ENCODE results near the gene PDGFB. TPM values are rescaled to one million over a fixed set of nuclear protein-coding genes. Genes with fewer than 3 reads are reported as not detected.

The PDGFB gene
- total RNA-seq, 5 donors from 2014 or later (not counting 1 experiment from before 2014, with no cell fraction given): 2.9 to 18.3 (median 4.6) TPM

GRCh38 chr22:39176714-39177455, 67.9 kb downstream of the PDGFB start:
- no peak overlapping the region for H3K4me3 Mint-ChIP-seq
- 88% methylated on average over 11 of the region's 14 CpGs for WGBS (ENCODE audit: insufficient coverage)
- H3K27me3 ChIP-seq (replicated peaks in 1 of 2; ENCODE audit: control insufficient read depth in 2 of 2, extremely low read depth in 1 of 2, insufficient read depth in 2 of 2, low read length in 1 of 2): no peaks in the 10 kb centered on the region
- H3K4me3 ChIP-seq (ENCODE audit: control insufficient read depth in 1 of 2, extremely low read depth in 1 of 2, low read length in 1 of 2): no peak overlapping the region
- no peaks in the 10 kb centered on the region for H3K36me3 Mint-ChIP-seq
- H3K27ac ChIP-seq (ENCODE audit: low read length): no peak overlapping the region
- ChIA-PET CTCF (interaction anchor here in 1 of 2 donors (0.6 to 0.7 kb wide), 2 partner anchors 9 to 170 kb away, joined by 3 to 5 read pairs; no protein-coding TSS in a partner anchor), POLR2A (no interaction called here)
- H3K4me1 Mint-ChIP-seq: peaks cover 31 to 62% (median 56%) of the 10 kb centered on the region in 3 donors
- H3K27me3 Mint-ChIP-seq: no peaks in the 10 kb centered on the region
- no peaks in the 10 kb centered on the region for H3K36me3 ChIP-seq (ENCODE audit: control insufficient read depth in 2 of 2, extremely low read depth in 1 of 2, insufficient read depth in 1 of 2, low read length in 1 of 2)
- ATAC-seq (replicated peaks in 1 of 4): no peak
- DNase-seq: no peak
- H3K4me1 ChIP-seq (ENCODE audit: control insufficient read depth in 1 of 2, extremely low read depth in 1 of 2, insufficient read depth in 2 of 2, low read length in 2 of 2): peaks cover 15 to 76% of the 10 kb centered on the region in 2 experiments
- H3K27ac Mint-ChIP-seq: peak overlapping the region; percentile 90 to 97
- H3K9me3 Mint-ChIP-seq: peaks cover 0 to 5% (median 3%) of the 10 kb centered on the region in 3 donors
- no peaks in the 10 kb centered on the region for H3K9me3 ChIP-seq

GRCh38 chr22:39176143-39176713, 68.6 kb downstream of the PDGFB start:
- CTCF ChIA-PET: no interaction called here
- no peak overlapping the region for H3K4me3 Mint-ChIP-seq
- WGBS (ENCODE audit: insufficient coverage): 99% methylated on average over 11 of the region's 23 CpGs
- Histone ChIP-seq H3K4me1 (ENCODE audit: control insufficient read depth in 1 of 2, extremely low read depth in 1 of 2, insufficient read depth in 2 of 2, low read length in 2 of 2) (peaks cover 21 to 83% of the 10 kb centered on the region in 2 experiments), H3K4me3 (ENCODE audit: control insufficient read depth in 1 of 2, extremely low read depth in 1 of 2, low read length in 1 of 2) (no peak overlapping the region), H3K27me3 (replicated peaks in 1 of 2; ENCODE audit: control insufficient read depth in 2 of 2, extremely low read depth in 1 of 2, insufficient read depth in 2 of 2, low read length in 1 of 2) (no peaks in the 10 kb centered on the region), H3K27ac (ENCODE audit: low read length) (no peak overlapping the region), H3K36me3 (ENCODE audit: control insufficient read depth in 2 of 2, extremely low read depth in 1 of 2, insufficient read depth in 1 of 2, low read length in 1 of 2) (no peaks in the 10 kb centered on the region), H3K9me3 (no peaks in the 10 kb centered on the region)
- H3K36me3 Mint-ChIP-seq: no peaks in the 10 kb centered on the region
- H3K4me1 Mint-ChIP-seq: peaks cover 38 to 68% (median 62%) of the 10 kb centered on the region in 3 donors
- DNase-seq: no peak
- H3K9me3 Mint-ChIP-seq: peaks cover 0 to 2% (median under 1%) of the 10 kb centered on the region in 3 donors
- ATAC-seq (replicated peaks in 1 of 4): no peak
- POLR2A ChIA-PET: no interaction called here
- H3K27ac Mint-ChIP-seq: peak overlapping the region; percentile 43 to 97
- H3K27me3 Mint-ChIP-seq: no peaks in the 10 kb centered on the region

GRCh38 chr22:39175353-39176142, 69.2 kb downstream of the PDGFB start:
- Mint-ChIP-seq H3K4me1 (peaks cover 44 to 75% (median 69%) of the 10 kb centered on the region in 3 donors), H3K27ac (peak overlapping the region; percentile 94 to 97), H3K36me3 (no peaks in the 10 kb centered on the region), H3K4me3 (peak overlapping the region in 1 of 3 donors; percentile 80), H3K27me3 (no peaks in the 10 kb centered on the region), H3K9me3 (no peaks in the 10 kb centered on the region)
- Histone ChIP-seq H3K36me3 (ENCODE audit: control insufficient read depth in 2 of 2, extremely low read depth in 1 of 2, insufficient read depth in 1 of 2, low read length in 1 of 2) (no peaks in the 10 kb centered on the region), H3K27ac (ENCODE audit: low read length) (peak overlapping the region; percentile 98), H3K9me3 (no peaks in the 10 kb centered on the region), H3K4me1 (ENCODE audit: control insufficient read depth in 1 of 2, extremely low read depth in 1 of 2, insufficient read depth in 2 of 2, low read length in 2 of 2) (peaks cover 25 to 89% of the 10 kb centered on the region in 2 experiments), H3K27me3 (replicated peaks in 1 of 2; ENCODE audit: control insufficient read depth in 2 of 2, extremely low read depth in 1 of 2, insufficient read depth in 2 of 2, low read length in 1 of 2) (peaks cover 0 to 2% of the 10 kb centered on the region in 2 experiments), H3K4me3 (ENCODE audit: control insufficient read depth in 1 of 2, extremely low read depth in 1 of 2, low read length in 1 of 2) (no peak overlapping the region)
- DNase-seq (peak in 1 of 35 experiments; percentile 17), ATAC-seq (replicated peaks in 1 of 4) (no peak)
- WGBS (ENCODE audit: insufficient coverage): 96% methylated on average over 7 of the region's 18 CpGs
- ChIA-PET CTCF (interaction anchor here in 1 of 2 donors (1.6 kb wide), 1 partner anchor 144 kb away, joined by 5 read pairs; the partner anchor contains the start of gene RPL3), POLR2A (no interaction called here)

GRCh38 chr22:39174498-39175352, 70.1 kb downstream of the PDGFB start:
- Mint-ChIP-seq H3K36me3 (no peaks in the 10 kb centered on the region), H3K27ac (peak overlapping the region; percentile 94 to 97), H3K9me3 (no peaks in the 10 kb centered on the region), H3K27me3 (no peaks in the 10 kb centered on the region), H3K4me3 (peak overlapping the region; percentile 43 to 80 (median 61)), H3K4me1 (peaks cover 45 to 79% (median 70%) of the 10 kb centered on the region in 3 donors)
- H3K36me3 ChIP-seq (ENCODE audit: control insufficient read depth in 2 of 2, extremely low read depth in 1 of 2, insufficient read depth in 1 of 2, low read length in 1 of 2): no peaks in the 10 kb centered on the region
- peaks cover 25 to 91% of the 10 kb centered on the region in 2 experiments for H3K4me1 ChIP-seq (ENCODE audit: control insufficient read depth in 1 of 2, extremely low read depth in 1 of 2, insufficient read depth in 2 of 2, low read length in 2 of 2)
- ChIA-PET CTCF (interaction anchor here in 1 of 2 donors (1.6 kb wide), 2 partner anchors 142 to 144 kb away, joined by 5 to 8 read pairs; partner anchors contain the start of gene RPL3), POLR2A (interaction anchor here (0.7 to 1.4 kb wide), 2 partner anchors 143 to 144 kb away, joined by 3 to 12 read pairs; partner anchors contain the start of gene RPL3 (in 1 of the 2))
- H3K9me3 ChIP-seq: no peaks in the 10 kb centered on the region
- H3K27me3 ChIP-seq (replicated peaks in 1 of 2; ENCODE audit: control insufficient read depth in 2 of 2, extremely low read depth in 1 of 2, insufficient read depth in 2 of 2, low read length in 1 of 2): peaks cover 0 to 9% of the 10 kb centered on the region in 2 experiments
- peak; percentile 65 to 86 (median 80) for DNase-seq
- peak; percentile 53 to 66 (median 63) for ATAC-seq (replicated peaks in 1 of 4)
- peak overlapping the region; percentile 98 for H3K27ac ChIP-seq (ENCODE audit: low read length)
- WGBS (ENCODE audit: insufficient coverage): 12% methylated on average over 15 of the region's 22 CpGs
- peak overlapping the region; percentile 17 to 39 for H3K4me3 ChIP-seq (ENCODE audit: control insufficient read depth in 1 of 2, extremely low read depth in 1 of 2, low read length in 1 of 2)

- H3K4me1 Mint-ChIP-seq: peaks cover 45 to 71% (median 69%) of the 10 kb centered on the region in 3 donors
These were observed 70.8 kb downstream of the PDGFB start for GRCh38 chr22:39173787-39174497.

More at GRCh38 chr22:39173787-39174497, 70.8 kb downstream of the PDGFB start:
- Mint-ChIP-seq H3K4me3 (peak overlapping the region; percentile 43 to 80 (median 61)), H3K36me3 (no peaks in the 10 kb centered on the region), H3K9me3 (no peaks in the 10 kb centered on the region), H3K27me3 (no peaks in the 10 kb centered on the region), H3K27ac (peak overlapping the region; percentile 94 to 97)
- Histone ChIP-seq H3K4me1 (ENCODE audit: control insufficient read depth in 1 of 2, extremely low read depth in 1 of 2, insufficient read depth in 2 of 2, low read length in 2 of 2) (peaks cover 25 to 85% of the 10 kb centered on the region in 2 experiments), H3K36me3 (ENCODE audit: control insufficient read depth in 2 of 2, extremely low read depth in 1 of 2, insufficient read depth in 1 of 2, low read length in 1 of 2) (no peaks in the 10 kb centered on the region), H3K9me3 (no peaks in the 10 kb centered on the region), H3K27ac (ENCODE audit: low read length) (peak overlapping the region; percentile 98), H3K4me3 (ENCODE audit: control insufficient read depth in 1 of 2, extremely low read depth in 1 of 2, low read length in 1 of 2) (peak overlapping the region; percentile 17 to 39), H3K27me3 (replicated peaks in 1 of 2; ENCODE audit: control insufficient read depth in 2 of 2, extremely low read depth in 1 of 2, insufficient read depth in 2 of 2, low read length in 1 of 2) (peaks cover 0 to 9% of the 10 kb centered on the region in 2 experiments)
- 0% methylated on average over 2 of the region's 11 CpGs for WGBS (ENCODE audit: insufficient coverage)
- ChIA-PET POLR2A (interaction anchor here (0.5 to 1.4 kb wide), 4 partner anchors 32 to 1070 kb away, joined by 3 to 12 read pairs (median 4); partner anchors contain the start of gene RPL3 (in 1 of the 2)), CTCF (interaction anchor here (0.5 to 1.6 kb wide), 3 partner anchors 112 to 145 kb away, joined by 5 to 13 read pairs (median 8); partner anchors contain the start of gene RPL3 (in 1 of the 2))
- ATAC-seq (replicated peaks in 1 of 4) (peak in 3 of 4 experiments; percentile 3 to 42 (median 28)), DNase-seq (peak in 34 of 35 experiments; percentile 17 to 82 (median 49))

All from T-cell (primary cell).